ENCODE data around the gene KCNQ5. TPM values are rescaled to one million over a fixed set of nuclear protein-coding genes. Genes with fewer than 3 reads are reported as not detected.

KCNQ5 gene
- total and polyA plus RNA-seq, 2 donors (not counting 1 experiment from before 2014, with no cell fraction given): 0.74 to 4.6 TPM

- Histone ChIP-seq H3K4me2 (ENCODE audit: extremely low read depth, insufficient read depth, low read length) (no peak overlapping the region), H3K4me1 (ENCODE audit: control insufficient read depth, extremely low read depth, insufficient read depth, low read length) (peaks cover 6% of the 10 kb centered on the region), H3K4me3 (replicated peaks in 1 of 4; ENCODE audit: control extremely low read depth in 1 of 4, insufficient read depth in 1 of 4, low read depth in 3 of 4, low read length in 4 of 4) (no peak overlapping the region), H3K9me3 (ENCODE audit: control insufficient read depth, insufficient read depth, low read depth, low read length) (no peaks in the 10 kb centered on the region), H3K27me3 (ENCODE audit: control insufficient read depth, insufficient read depth, low read length) (no peaks in the 10 kb centered on the region), H2AFZ (ENCODE audit: low read length) (peak overlapping the region; percentile 47), H3K79me2 (ENCODE audit: control insufficient read depth, insufficient read depth, low read length) (no peaks in the 10 kb centered on the region), H3K27ac (ENCODE audit: insufficient read depth, low read length) (no peak overlapping the region), H3K9ac (ENCODE audit: insufficient read depth, low read length) (no peak overlapping the region), H4K20me1 (ENCODE audit: control insufficient read depth, extremely low read depth, insufficient read depth, low read length) (no peaks in the 10 kb centered on the region), H3K36me3 (ENCODE audit: control insufficient read depth, insufficient read depth, low read length) (no peaks in the 10 kb centered on the region)
- TF ChIP-seq CTCF (conservative IDR thresholded peaks at IDR 0.05 in 1 of 2, IDR thresholded peaks at IDR 0.05 in 1 of 2; ENCODE audit: low read depth in 1 of 2, low read length in 2 of 2): no peak
- TF ChIP-seq EZH2 (IDR thresholded peaks at IDR 0.05; ENCODE audit: low read length, missing control alignments): no peak
- DNase-seq (ENCODE audit: low read depth in 2 of 2): peak in 1 of 2 donors; percentile 64
Observed at GRCh38 chr6:72954716-72955115, 332.9 kb downstream of the KCNQ5 start.

GRCh38 chr6:72955666-72956065 lies 333.8 kb downstream of the KCNQ5 start:
- Histone ChIP-seq H3K27me3 (ENCODE audit: control insufficient read depth, insufficient read depth, low read length) (no peaks in the 10 kb centered on the region), H3K79me2 (ENCODE audit: control insufficient read depth, insufficient read depth, low read length) (no peaks in the 10 kb centered on the region), H3K9me3 (ENCODE audit: control insufficient read depth, insufficient read depth, low read depth, low read length) (no peaks in the 10 kb centered on the region), H3K4me3 (replicated peaks in 1 of 4; ENCODE audit: control extremely low read depth in 1 of 4, insufficient read depth in 1 of 4, low read depth in 3 of 4, low read length in 4 of 4) (no peak overlapping the region), H3K9ac (ENCODE audit: insufficient read depth, low read length) (no peak overlapping the region), H2AFZ (ENCODE audit: low read length) (no peak overlapping the region), H3K4me1 (ENCODE audit: control insufficient read depth, extremely low read depth, insufficient read depth, low read length) (peaks cover 2% of the 10 kb centered on the region), H3K36me3 (ENCODE audit: control insufficient read depth, insufficient read depth, low read length) (no peaks in the 10 kb centered on the region), H3K4me2 (ENCODE audit: extremely low read depth, insufficient read depth, low read length) (no peak overlapping the region), H4K20me1 (ENCODE audit: control insufficient read depth, extremely low read depth, insufficient read depth, low read length) (no peaks in the 10 kb centered on the region), H3K27ac (ENCODE audit: insufficient read depth, low read length) (no peak overlapping the region)
- no peak for DNase-seq (ENCODE audit: low read depth in 2 of 2)
- TF ChIP-seq EZH2 (IDR thresholded peaks at IDR 0.05; ENCODE audit: low read length, missing control alignments) (no peak), CTCF (conservative IDR thresholded peaks at IDR 0.05 in 1 of 2, IDR thresholded peaks at IDR 0.05 in 1 of 2; ENCODE audit: low read depth in 1 of 2, low read length in 2 of 2) (no peak)

GRCh38 chr6:72956272-72956671 lies 334.4 kb downstream of the KCNQ5 start:
- Histone ChIP-seq H3K9ac (ENCODE audit: insufficient read depth, low read length) (no peak overlapping the region), H3K4me2 (ENCODE audit: extremely low read depth, insufficient read depth, low read length) (no peak overlapping the region), H2AFZ (ENCODE audit: low read length) (no peak overlapping the region)

More at GRCh38 chr6:72956272-72956671, 334.4 kb downstream of the KCNQ5 start:
- no peaks in the 10 kb centered on the region for H3K36me3 ChIP-seq (ENCODE audit: control insufficient read depth, insufficient read depth, low read length)
- no peaks in the 10 kb centered on the region for H3K9me3 ChIP-seq (ENCODE audit: control insufficient read depth, insufficient read depth, low read depth, low read length)
- no peak overlapping the region for H3K4me3 ChIP-seq (replicated peaks in 1 of 4; ENCODE audit: control extremely low read depth in 1 of 4, insufficient read depth in 1 of 4, low read depth in 3 of 4, low read length in 4 of 4)
- no peaks in the 10 kb centered on the region for H3K27me3 ChIP-seq (ENCODE audit: control insufficient read depth, insufficient read depth, low read length)
- TF ChIP-seq CTCF (conservative IDR thresholded peaks at IDR 0.05 in 1 of 2, IDR thresholded peaks at IDR 0.05 in 1 of 2; ENCODE audit: low read depth in 1 of 2, low read length in 2 of 2) (no peak), EZH2 (IDR thresholded peaks at IDR 0.05; ENCODE audit: low read length, missing control alignments) (no peak)
- H3K4me1 ChIP-seq (ENCODE audit: control insufficient read depth, extremely low read depth, insufficient read depth, low read length): peaks cover 2% of the 10 kb centered on the region
- no peak for DNase-seq (ENCODE audit: low read depth in 2 of 2)
- no peak overlapping the region for H3K27ac ChIP-seq (ENCODE audit: insufficient read depth, low read length)
- no peaks in the 10 kb centered on the region for H3K79me2 ChIP-seq (ENCODE audit: control insufficient read depth, insufficient read depth, low read length)
- H4K20me1 ChIP-seq (ENCODE audit: control insufficient read depth, extremely low read depth, insufficient read depth, low read length): no peaks in the 10 kb centered on the region
